ENCODE measurements around the gene TXNDC12. TPM values are rescaled to one million over a fixed set of nuclear protein-coding genes. Genes with fewer than 3 reads are reported as not detected.

The TXNDC12 gene
- total RNA-seq, 1 experiment from 2014 or later: 77.5 TPM

DNA sequence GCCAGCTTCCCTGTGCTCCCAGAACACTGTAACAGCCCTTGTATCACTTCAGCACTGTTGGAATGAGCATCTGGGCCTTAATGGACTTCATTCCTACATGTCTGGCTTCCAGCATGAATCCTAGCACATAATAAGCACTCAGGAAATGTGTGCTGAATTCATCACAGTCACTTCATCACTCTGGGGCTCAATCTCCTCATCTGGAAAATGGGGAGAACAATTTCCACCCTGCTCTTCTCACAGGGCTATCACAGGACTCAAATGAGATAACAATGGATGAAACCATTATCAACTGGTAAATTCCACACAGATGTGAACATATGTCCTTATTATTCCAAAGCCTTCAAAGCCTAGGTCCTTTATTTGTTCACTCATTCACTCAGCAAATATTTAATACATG is 76.9 kb downstream of the TXNDC12 start:
- H3K27me3 ChIP-seq (ENCODE audit: control insufficient read depth, insufficient read depth, low read length): no peaks in the 10 kb centered on the region
- intact Hi-C loops (cut with micrococcal nuclease; ENCODE audit: unreplicated experiment) (no loop called here), in situ Hi-C loops (cut with HindIII; ENCODE audit: low pct_unique_long_range_greater_than_20kb, low sequenced_read_pairs) (no loop called here)
- H3K9me3 ChIP-seq (ENCODE audit: control insufficient read depth, insufficient read depth, low read depth, low read length): no peaks in the 10 kb centered on the region
- H3K4me1 ChIP-seq (ENCODE audit: control insufficient read depth, insufficient read depth, low read length): no peaks in the 10 kb centered on the region
- H3K27ac ChIP-seq (ENCODE audit: low read length): no peak overlapping the region
- ATAC-seq (no peak), DNase-seq (ENCODE audit: low read depth, low spot score) (no peak)
- CTCF ChIA-PET: no interaction called here
- H3K4me3 ChIP-seq (ENCODE audit: low read depth in 2 of 2, low read length in 2 of 2): no peak overlapping the region
- POLR2A ChIA-PET: no interaction called here
- TF ChIP-seq TCF7L2 (IDR thresholded peaks at IDR 0.05; ENCODE audit: low read depth, low read length) (no peak), POLR2AphosphoS5 (IDR thresholded peaks at IDR 0.05; ENCODE audit: low read depth, low read length) (no peak), SIN3A (IDR thresholded peaks at IDR 0.05; ENCODE audit: borderline replicate concordance, insufficient read depth, low read depth, low read length) (no peak)
- TF ChIP-seq, protein P1, sequence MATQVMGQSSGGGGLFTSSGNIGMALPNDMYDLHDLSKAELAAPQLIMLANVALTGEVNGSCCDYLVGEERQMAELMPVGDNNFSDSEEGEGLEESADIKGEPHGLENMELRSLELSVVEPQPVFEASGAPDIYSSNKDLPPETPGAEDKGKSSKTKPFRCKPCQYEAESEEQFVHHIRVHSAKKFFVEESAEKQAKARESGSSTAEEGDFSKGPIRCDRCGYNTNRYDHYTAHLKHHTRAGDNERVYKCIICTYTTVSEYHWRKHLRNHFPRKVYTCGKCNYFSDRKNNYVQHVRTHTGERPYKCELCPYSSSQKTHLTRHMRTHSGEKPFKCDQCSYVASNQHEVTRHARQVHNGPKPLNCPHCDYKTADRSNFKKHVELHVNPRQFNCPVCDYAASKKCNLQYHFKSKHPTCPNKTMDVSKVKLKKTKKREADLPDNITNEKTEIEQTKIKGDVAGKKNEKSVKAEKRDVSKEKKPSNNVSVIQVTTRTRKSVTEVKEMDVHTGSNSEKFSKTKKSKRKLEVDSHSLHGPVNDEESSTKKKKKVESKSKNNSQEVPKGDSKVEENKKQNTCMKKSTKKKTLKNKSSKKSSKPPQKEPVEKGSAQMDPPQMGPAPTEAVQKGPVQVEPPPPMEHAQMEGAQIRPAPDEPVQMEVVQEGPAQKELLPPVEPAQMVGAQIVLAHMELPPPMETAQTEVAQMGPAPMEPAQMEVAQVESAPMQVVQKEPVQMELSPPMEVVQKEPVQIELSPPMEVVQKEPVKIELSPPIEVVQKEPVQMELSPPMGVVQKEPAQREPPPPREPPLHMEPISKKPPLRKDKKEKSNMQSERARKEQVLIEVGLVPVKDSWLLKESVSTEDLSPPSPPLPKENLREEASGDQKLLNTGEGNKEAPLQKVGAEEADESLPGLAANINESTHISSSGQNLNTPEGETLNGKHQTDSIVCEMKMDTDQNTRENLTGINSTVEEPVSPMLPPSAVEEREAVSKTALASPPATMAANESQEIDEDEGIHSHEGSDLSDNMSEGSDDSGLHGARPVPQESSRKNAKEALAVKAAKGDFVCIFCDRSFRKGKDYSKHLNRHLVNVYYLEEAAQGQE (IDR thresholded peaks at IDR 0.05; ENCODE audit: insufficient read depth in 1 of 2, low read depth in 2 of 2, low read length in 1 of 2): no peak
- TF ChIP-seq, protein P2, sequence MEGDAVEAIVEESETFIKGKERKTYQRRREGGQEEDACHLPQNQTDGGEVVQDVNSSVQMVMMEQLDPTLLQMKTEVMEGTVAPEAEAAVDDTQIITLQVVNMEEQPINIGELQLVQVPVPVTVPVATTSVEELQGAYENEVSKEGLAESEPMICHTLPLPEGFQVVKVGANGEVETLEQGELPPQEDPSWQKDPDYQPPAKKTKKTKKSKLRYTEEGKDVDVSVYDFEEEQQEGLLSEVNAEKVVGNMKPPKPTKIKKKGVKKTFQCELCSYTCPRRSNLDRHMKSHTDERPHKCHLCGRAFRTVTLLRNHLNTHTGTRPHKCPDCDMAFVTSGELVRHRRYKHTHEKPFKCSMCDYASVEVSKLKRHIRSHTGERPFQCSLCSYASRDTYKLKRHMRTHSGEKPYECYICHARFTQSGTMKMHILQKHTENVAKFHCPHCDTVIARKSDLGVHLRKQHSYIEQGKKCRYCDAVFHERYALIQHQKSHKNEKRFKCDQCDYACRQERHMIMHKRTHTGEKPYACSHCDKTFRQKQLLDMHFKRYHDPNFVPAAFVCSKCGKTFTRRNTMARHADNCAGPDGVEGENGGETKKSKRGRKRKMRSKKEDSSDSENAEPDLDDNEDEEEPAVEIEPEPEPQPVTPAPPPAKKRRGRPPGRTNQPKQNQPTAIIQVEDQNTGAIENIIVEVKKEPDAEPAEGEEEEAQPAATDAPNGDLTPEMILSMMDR (IDR thresholded peaks at IDR 0.05): no peak
- no peaks in the 10 kb centered on the region for H3K36me3 ChIP-seq (ENCODE audit: control insufficient read depth, insufficient read depth, low read length)
- BruUV-seq (replicated peaks): no TSS peak

DNA sequence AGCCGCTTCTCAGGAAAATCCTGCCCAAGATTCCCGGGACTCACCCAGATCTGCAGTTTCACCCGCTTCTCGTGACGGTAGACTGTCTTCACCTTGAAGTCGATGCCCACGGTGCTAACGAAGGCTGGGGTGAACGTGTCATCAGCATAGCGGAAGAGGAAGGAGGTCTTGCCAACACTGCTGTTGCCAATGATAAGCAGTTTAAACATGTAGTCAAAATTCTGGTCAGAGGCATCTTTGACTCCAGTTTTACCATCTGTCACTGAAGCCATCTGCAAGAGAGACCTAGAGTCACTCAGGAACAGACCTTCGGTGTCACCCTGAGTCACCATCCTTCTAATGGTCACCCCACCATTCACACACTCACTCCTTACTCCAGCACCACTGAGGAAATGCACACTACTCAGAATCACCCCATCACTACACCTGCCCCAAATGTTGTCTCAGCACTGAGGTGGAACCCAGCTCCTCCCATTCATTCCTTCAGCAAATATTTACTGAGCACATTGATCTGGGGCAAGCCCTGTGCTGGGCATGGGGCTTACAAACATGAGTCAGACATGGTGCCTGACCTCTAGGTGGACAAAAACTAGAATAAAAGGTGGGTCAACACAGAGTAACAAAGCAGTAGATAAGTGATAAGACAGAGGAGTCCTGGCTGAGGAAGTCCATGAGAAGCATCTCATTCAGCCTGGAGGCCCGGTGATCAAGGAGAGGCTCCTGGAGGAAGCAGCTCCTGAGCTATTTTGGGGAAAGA is 78.0 kb downstream of the TXNDC12 start:
- Histone ChIP-seq H3K27ac (ENCODE audit: low read length) (no peak overlapping the region), H3K4me3 (ENCODE audit: low read depth in 2 of 2, low read length in 2 of 2) (no peak overlapping the region), H3K27me3 (ENCODE audit: control insufficient read depth, insufficient read depth, low read length) (no peaks in the 10 kb centered on the region), H3K36me3 (ENCODE audit: control insufficient read depth, insufficient read depth, low read length) (no peaks in the 10 kb centered on the region), H3K4me1 (ENCODE audit: control insufficient read depth, insufficient read depth, low read length) (no peaks in the 10 kb centered on the region), H3K9me3 (ENCODE audit: control insufficient read depth, insufficient read depth, low read depth, low read length) (no peaks in the 10 kb centered on the region)
- DNase-seq (ENCODE audit: low read depth, low spot score) (no peak), ATAC-seq (peak; percentile 51; the same call in 1 of the 2 replicates)
- CTCF ChIA-PET: no interaction called here
- intact Hi-C loops (cut with micrococcal nuclease; ENCODE audit: unreplicated experiment): no loop called here
- in situ Hi-C loops (cut with HindIII; ENCODE audit: low pct_unique_long_range_greater_than_20kb, low sequenced_read_pairs): no loop called here
- no peak for TF ChIP-seq TCF7L2 (IDR thresholded peaks at IDR 0.05; ENCODE audit: low read depth, low read length)
- no peak for TF ChIP-seq SIN3A (IDR thresholded peaks at IDR 0.05; ENCODE audit: borderline replicate concordance, insufficient read depth, low read depth, low read length)
- TF ChIP-seq, protein P1 (IDR thresholded peaks at IDR 0.05; ENCODE audit: insufficient read depth in 1 of 2, low read depth in 2 of 2, low read length in 1 of 2): no peak
- TF ChIP-seq, protein P2 (IDR thresholded peaks at IDR 0.05): no peak
- no peak for TF ChIP-seq POLR2AphosphoS5 (IDR thresholded peaks at IDR 0.05; ENCODE audit: low read depth, low read length)
- BruUV-seq (replicated peaks): no TSS peak
- POLR2A ChIA-PET: no interaction called here
